Renal cortical epithelial cell (primary cell): ENCODE results near the gene HYAL4. TPM values are rescaled to one million over a fixed set of nuclear protein-coding genes. Genes with fewer than 3 reads are reported as not detected.
"Not testable (repeated sequence)": the region's sequence is repeated elsewhere in the genome, so short reads cannot be mapped to it uniquely, and the experiment has no call there.

ENCODE experiments used
- DNase-seq: peaks from one replicate; pipeline ENCODE4 v3.0.0-alpha.2; 2011; ENCODE audit warnings: low read depth
- total RNA-seq: library from RNA; depleted of rRNA; stranded (reverse); fragments of >200 nt; gene quantifications from 2 replicates; pipeline ENCODE4 v1.2.3, GENCODE V29; 2014

HYAL4 gene
- total RNA-seq, 1 donor from 2014 or later: not detected

GRCh38 chr7:123846217-123846891, 1.4 kb downstream of the HYAL4 start:
- peak; percentile 71 for DNase-seq

GRCh38 chr7:123847868-123848267, 2.9 kb downstream of the HYAL4 start:
- peak; percentile 6 for DNase-seq

GRCh38 chr7:123849855-123850254, 4.9 kb downstream of the HYAL4 start:
- DNase-seq: no peak

- not testable (repeated sequence) for DNase-seq
These were observed 6.4 kb downstream of the HYAL4 start for GRCh38 chr7:123851404-123851803.

GRCh38 chr7:123854291-123854690, 9.3 kb downstream of the HYAL4 start:
- DNase-seq: not testable (repeated sequence)

- DNase-seq: not testable (repeated sequence)
These were observed 11.5 kb downstream of the HYAL4 start for GRCh38 chr7:123856428-123856827.

GRCh38 chr7:123860848-123861247, 15.9 kb downstream of the HYAL4 start:
- no peak for DNase-seq

GRCh38 chr7:123862775-123863174, 17.8 kb downstream of the HYAL4 start:
- DNase-seq: no peak

GRCh38 chr7:123863461-123863860, 18.5 kb downstream of the HYAL4 start:
- no peak for DNase-seq

- no peak for DNase-seq
These were observed 19.0 kb downstream of the HYAL4 start for GRCh38 chr7:123864012-123864411.

- DNase-seq: no peak
These were observed 19.5 kb downstream of the HYAL4 start for GRCh38 chr7:123864436-123864835.

GRCh38 chr7:123864966-123865365, 20.0 kb downstream of the HYAL4 start:
- peak; percentile 32 for DNase-seq

GRCh38 chr7:123865517-123866117, 20.6 kb downstream of the HYAL4 start:
- peak; percentile 76 for DNase-seq

- no peak for DNase-seq
These were observed 22.3 kb downstream of the HYAL4 start for GRCh38 chr7:123867225-123867624.

- DNase-seq: peak; percentile 57
These were observed 27.3 kb downstream of the HYAL4 start for GRCh38 chr7:123871998-123872867.

GRCh38 chr7:123872908-123873307, 27.9 kb downstream of the HYAL4 start:
- no peak for DNase-seq

GRCh38 chr7:123876557-123877256, 31.7 kb downstream of the HYAL4 start:
- DNase-seq: peak; percentile 7

GRCh38 chr7:123879628-123880027, 34.7 kb downstream of the HYAL4 start:
- no peak for DNase-seq

GRCh38 chr7:123881300-123881699, 36.3 kb downstream of the HYAL4 start:
- no peak for DNase-seq

GRCh38 chr7:123883154-123883553, 38.2 kb downstream of the HYAL4 start:
- DNase-seq: no peak

GRCh38 chr7:123888192-123888591, 43.2 kb downstream of the HYAL4 start:
- no peak for DNase-seq

- DNase-seq: not testable (repeated sequence)
These were observed 49.8 kb downstream of the HYAL4 start for GRCh38 chr7:123894753-123895152.
